ENCODE data around the gene IQSEC1. TPM values are rescaled to one million over a fixed set of nuclear protein-coding genes. Genes with fewer than 3 reads are reported as not detected.

The IQSEC1 gene
- total RNA-seq, 1 donor from 2014 or later, result 37.2 TPM

- Mint-ChIP-seq H3K9me3 (ENCODE audit: low read depth) (no peaks in the 10 kb centered on the region), H3K27me3 (ENCODE audit: low read depth) (no peaks in the 10 kb centered on the region), H3K36me3 (ENCODE audit: low read depth) (peaks cover 10% of the 10 kb centered on the region), H3K4me3 (ENCODE audit: unreplicated experiment) (no peak overlapping the region), H3K4me1 (ENCODE audit: low read depth) (peaks cover 5% of the 10 kb centered on the region), H3K27ac (ENCODE audit: unreplicated experiment) (no peak overlapping the region)
- DNase-seq (ENCODE audit: low spot score), result no peak
- TF ChIP-seq CTCF (IDR thresholded peaks at IDR 0.05), result no peak
Measured at GRCh38 chr3:12922881-12923431, 150.3 kb downstream of the IQSEC1 start.

- Mint-ChIP-seq H3K4me1 (ENCODE audit: low read depth) (peaks cover 5% of the 10 kb centered on the region), H3K4me3 (ENCODE audit: unreplicated experiment) (no peak overlapping the region), H3K9me3 (ENCODE audit: low read depth) (no peaks in the 10 kb centered on the region), H3K36me3 (ENCODE audit: low read depth) (peaks cover 10% of the 10 kb centered on the region), H3K27ac (ENCODE audit: unreplicated experiment) (no peak overlapping the region), H3K27me3 (ENCODE audit: low read depth) (no peaks in the 10 kb centered on the region)
- TF ChIP-seq CTCF (IDR thresholded peaks at IDR 0.05), result no peak
- DNase-seq (ENCODE audit: low spot score), result no peak
Measured at GRCh38 chr3:12922306-12922705, 150.9 kb downstream of the IQSEC1 start.

- Mint-ChIP-seq H3K4me3 (ENCODE audit: unreplicated experiment) (no peak overlapping the region), H3K36me3 (ENCODE audit: low read depth) (peaks cover 10% of the 10 kb centered on the region), H3K4me1 (ENCODE audit: low read depth) (peaks cover 5% of the 10 kb centered on the region), H3K9me3 (ENCODE audit: low read depth) (no peaks in the 10 kb centered on the region), H3K27ac (ENCODE audit: unreplicated experiment) (no peak overlapping the region), H3K27me3 (ENCODE audit: low read depth) (no peaks in the 10 kb centered on the region)
- no peak for DNase-seq (ENCODE audit: low spot score)
- no peak for TF ChIP-seq CTCF (IDR thresholded peaks at IDR 0.05)
Measured at GRCh38 chr3:12921736-12922135, 151.5 kb downstream of the IQSEC1 start.

GRCh38 chr3:12920967-12921366, 152.3 kb downstream of the IQSEC1 start:
- Mint-ChIP-seq H3K4me1 (ENCODE audit: low read depth) (peaks cover 5% of the 10 kb centered on the region), H3K27ac (ENCODE audit: unreplicated experiment) (no peak overlapping the region), H3K9me3 (ENCODE audit: low read depth) (no peaks in the 10 kb centered on the region), H3K27me3 (ENCODE audit: low read depth) (no peaks in the 10 kb centered on the region), H3K36me3 (ENCODE audit: low read depth) (peaks cover 10% of the 10 kb centered on the region), H3K4me3 (ENCODE audit: unreplicated experiment) (no peak overlapping the region)
- DNase-seq (ENCODE audit: low spot score), result no peak
- no peak for TF ChIP-seq CTCF (IDR thresholded peaks at IDR 0.05)

- Mint-ChIP-seq H3K27ac (ENCODE audit: unreplicated experiment) (no peak overlapping the region), H3K4me1 (ENCODE audit: low read depth) (peaks cover 5% of the 10 kb centered on the region), H3K9me3 (ENCODE audit: low read depth) (no peaks in the 10 kb centered on the region), H3K36me3 (ENCODE audit: low read depth) (peaks cover 10% of the 10 kb centered on the region), H3K4me3 (ENCODE audit: unreplicated experiment) (no peak overlapping the region), H3K27me3 (ENCODE audit: low read depth) (no peaks in the 10 kb centered on the region)
- TF ChIP-seq CTCF (IDR thresholded peaks at IDR 0.05), result no peak
- no peak for DNase-seq (ENCODE audit: low spot score)
Measured at GRCh38 chr3:12919205-12919604, 154.0 kb downstream of the IQSEC1 start.
